KG1 (cell line): Measurements from ENCODE around the gene CSMD2.

Experiments used
- DNase-seq: peaks from one replicate; lab custom pipeline; 2025; lab: John Stamatoyannopoulos, UW

CSMD2 gene

DNA sequence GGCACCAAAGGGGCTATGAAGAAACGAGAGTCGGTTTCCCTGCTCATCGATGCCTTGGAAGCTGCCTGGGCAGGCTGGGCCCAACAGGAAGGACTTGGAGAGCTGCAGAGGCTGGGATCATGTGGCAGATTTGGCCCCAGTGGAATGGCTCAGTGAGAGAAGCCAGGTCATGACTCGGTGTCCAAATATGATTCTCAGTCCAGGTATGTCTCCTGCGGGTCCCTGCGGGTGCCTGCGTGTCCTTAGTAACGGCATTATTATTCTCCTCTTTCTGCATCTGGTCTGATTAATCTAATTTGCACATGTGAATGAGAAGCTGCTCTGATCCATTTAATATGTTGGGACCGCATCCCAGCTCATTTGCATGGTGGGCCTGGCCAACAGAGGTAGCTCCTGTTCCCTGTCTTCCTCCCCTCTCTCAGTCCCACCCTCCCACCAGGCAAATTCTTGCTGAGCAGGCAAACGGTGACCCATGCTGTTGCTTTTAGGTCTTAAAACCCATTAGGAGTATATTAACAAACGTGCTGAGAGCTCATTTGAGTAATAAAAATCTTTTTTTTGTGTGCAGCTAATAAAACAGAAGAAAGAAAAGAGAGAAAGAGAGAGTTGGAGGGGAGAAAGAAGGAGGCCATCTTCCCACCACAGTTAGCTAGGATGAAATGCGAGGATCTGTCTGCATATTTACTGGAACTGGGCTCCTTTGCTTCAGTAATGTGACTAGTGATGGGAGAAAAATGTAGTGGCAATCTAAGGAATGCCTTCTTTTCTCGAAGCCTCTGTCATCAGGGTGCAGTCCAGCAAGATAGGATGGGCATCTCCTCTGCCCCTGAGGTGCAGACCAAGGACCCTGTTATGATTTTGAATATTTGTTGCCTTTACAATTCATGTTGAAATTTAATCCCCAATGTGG is 167.6 kb downstream of the CSMD2 start:
- DNase-seq: no peak

DNA sequence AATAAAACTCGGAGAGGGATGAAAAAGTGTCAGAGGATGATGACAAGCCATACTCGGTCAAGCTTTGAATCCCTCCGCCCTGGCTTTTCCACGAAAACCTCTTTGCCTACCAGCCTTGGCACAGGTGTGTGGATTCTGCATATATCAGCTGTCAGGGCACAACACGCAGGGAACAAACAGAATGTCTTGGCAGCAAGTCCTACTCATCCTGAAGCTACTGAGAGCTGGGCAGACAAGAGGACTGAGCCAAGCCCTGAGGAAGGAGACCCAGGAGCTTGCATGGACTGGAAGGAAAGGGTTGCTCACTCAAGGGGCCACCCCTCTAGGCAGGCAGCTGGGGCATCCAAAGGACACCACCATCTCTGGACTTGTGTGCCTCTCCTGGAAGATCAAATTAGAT is 168.7 kb downstream of the CSMD2 start:
- DNase-seq: no peak

DNA sequence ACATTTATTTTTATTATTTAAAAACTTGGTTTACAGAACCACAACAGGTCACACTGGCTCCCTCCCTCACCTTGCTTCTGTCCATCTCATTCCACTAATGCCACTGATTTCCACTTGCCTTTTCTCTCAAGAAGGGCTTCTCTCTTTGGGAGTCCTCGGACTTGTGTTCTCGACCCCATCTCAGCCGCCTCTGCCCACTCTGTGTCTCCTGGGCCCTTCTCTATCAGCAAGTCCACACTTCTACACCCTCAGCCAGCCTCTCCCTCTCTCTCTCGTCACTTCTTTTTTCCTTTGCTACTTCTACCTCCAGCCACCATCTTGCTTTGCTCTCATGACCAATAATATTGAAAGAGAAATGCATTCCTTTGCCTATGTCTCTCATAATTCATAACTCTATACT is 171.7 kb downstream of the CSMD2 start:
- no peak for DNase-seq

DNA sequence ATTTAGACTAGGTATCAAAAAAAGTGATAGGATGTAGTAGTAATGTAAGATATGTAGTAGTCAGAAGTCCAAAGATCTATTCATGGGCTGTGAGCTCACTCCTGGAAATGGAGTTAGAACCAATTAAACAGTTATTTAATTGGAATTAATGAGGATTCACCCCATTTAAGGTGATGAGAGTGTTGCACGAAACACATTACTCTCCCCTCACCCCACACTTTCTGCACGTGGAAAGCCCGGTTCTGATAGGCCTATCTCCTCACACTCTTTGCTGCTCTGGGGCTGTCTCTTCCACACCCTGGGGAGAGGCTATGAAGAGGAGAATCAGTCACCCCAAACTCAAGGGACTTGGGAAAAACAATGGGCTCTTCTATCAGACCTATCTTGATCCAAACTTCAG is 174.7 kb downstream of the CSMD2 start:
- no peak for DNase-seq

DNA sequence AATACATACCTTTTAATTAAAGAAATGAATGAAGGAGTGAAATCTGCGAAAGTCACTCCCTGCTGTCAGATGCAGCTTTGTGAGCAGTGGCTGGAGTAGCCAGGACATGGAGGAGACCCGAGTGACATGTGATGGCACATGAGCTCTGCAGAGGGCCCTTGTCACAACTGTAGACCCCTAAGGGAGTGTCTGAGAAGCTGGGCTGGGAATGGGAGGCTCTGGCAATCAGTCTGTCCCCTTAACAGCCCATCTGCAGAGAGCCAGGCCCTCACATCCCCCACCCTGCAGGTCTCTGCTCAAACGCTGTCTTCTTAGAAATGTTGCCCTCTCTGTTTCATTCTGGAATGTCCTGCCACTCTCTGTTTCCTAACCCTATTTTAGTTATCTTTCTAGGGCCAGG is 176.9 kb downstream of the CSMD2 start:
- no peak for DNase-seq

DNA sequence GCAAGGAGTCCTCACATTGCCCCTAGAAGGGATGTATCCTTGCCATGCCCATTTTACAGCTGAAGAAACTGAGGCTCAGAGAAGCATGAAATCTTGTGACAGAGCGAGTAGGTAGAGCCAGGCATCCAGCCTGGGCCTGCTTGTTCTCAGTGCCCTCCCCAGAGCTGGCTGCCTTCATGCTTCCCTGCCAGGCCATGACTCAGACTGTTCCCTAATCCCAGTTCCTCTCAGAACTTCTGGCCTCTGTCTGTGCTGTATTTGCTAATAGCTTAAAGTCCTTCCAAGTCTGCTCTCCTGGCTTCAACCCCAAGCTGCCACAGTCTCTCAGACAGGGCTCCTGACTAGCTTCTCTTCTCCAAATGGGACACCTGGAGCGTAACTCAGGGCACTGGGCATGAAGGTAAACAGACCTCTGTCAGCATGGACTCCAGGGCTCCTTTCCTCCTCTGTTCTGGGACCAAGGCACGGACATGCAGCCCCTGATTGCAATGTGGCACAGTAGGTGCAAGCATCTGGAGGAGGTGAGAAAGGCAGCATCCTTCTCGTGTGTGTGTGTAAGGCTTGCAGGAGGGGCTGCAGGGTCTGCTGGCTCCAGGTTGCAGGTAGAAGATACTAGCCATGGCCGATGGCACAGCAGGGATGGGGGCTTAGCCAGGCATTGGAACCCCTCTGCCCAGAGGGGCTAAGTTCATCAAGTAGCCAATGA is 178.5 kb downstream of the CSMD2 start:
- DNase-seq: no peak

DNA sequence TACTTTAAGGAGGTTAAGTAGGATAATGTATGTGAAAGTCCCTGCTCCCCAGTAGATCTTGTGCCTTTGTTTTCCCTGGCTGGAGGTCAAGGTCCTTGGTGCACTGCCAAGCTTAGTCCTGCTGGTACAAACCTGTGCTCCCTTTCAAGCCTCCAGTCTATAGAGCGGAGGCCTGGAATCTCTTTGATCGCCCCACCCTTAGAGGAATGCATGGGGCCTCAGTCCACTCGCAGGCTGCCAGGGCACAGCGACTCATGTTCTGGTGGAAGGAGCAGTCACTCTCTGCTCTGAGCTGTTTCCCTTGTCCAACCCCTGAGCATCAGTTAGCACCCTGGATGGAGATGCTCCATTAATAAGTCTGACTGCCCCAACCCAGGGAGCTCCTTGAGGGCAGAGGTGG is 179.4 kb downstream of the CSMD2 start:
- no peak for DNase-seq

DNA sequence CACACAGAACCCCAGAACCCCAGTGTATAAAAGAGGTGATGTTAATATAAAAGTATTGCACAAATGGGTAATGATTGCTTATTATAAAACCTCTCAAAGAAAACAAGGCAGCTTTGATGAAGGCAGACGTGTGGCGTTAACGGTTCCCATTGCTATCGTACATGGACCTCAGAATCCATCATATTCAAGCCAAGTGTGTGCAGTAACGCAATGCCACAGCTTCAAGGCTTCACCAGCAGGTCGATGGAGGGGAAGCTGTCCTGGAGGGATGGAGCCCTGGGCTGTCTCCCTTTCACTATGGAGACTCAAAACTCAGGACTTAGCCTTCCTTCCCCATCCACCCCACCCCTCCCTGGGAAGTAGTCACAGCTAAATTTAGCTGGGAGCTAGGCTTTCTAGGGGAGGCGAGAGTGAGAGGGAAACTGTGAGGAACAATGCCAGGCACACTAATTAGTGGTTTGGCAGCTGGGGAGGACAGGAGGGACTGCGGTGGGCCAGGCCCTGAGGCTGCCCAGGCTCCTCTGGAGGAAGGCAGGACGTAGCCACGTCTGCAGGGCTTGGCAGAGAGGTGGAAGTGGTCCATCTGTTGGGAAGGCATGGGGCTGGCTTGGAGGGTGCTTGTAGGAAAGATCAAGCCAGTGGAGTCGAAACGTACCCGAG is 180.0 kb downstream of the CSMD2 start:
- no peak for DNase-seq

DNA sequence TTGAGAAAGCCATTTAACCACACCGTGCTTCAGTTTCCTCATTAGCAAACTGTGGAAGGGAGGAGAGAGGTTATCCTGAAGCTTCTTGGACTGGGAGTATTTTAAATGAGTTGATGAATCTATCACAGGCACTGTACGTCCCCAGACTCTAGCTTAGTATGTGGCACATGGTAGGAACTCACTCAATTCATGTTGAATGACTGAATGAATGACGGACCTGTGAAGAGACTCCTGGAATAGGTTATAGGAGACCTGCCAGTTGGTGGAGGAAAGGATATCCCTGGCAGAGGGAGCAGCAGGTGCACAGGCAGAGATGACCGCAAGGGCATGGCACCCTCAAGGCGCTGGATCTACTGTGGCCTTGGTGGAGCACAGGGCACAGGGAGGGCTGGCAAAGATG is 182.6 kb downstream of the CSMD2 start:
- DNase-seq: no peak

DNA sequence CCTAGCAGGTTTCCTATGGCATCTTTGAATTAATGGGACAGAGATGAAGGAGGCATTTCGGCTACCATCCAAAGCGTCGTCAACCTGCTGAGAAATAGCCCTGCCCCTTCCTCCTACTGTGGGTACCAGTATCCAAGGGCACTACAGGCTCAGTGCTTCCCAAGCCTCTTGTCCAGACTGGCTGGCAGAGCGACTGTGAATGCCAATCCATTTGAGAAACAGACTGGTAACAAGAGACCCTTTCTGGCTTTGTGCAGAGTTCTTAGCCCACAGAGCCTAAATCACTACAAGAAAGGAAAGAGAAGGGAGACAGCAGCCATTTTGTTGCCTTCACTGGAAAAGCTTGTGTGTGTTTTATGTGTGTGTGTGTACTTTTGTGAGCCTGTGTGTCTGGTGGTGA is 185.7 kb downstream of the CSMD2 start:
- no peak for DNase-seq

DNA sequence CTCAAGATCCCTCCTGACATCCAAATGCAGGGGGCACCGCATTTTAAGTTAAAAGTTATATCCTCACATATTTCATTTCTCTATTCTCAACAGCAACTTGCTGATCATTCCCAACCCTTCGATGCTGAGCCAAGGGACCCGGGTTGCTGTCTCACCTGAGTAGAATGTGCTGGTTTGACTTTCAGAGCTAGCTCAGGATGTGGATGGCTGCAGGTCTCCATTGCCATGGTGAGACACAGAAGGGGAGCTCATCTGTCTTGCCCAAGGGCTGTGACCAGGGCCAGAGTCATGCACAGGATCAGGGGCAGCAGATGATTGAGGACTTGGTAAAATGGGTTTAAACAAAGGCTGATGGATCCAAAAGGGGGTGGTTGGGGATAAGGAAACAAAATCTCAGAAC is 189.1 kb downstream of the CSMD2 start:
- DNase-seq: no peak

DNA sequence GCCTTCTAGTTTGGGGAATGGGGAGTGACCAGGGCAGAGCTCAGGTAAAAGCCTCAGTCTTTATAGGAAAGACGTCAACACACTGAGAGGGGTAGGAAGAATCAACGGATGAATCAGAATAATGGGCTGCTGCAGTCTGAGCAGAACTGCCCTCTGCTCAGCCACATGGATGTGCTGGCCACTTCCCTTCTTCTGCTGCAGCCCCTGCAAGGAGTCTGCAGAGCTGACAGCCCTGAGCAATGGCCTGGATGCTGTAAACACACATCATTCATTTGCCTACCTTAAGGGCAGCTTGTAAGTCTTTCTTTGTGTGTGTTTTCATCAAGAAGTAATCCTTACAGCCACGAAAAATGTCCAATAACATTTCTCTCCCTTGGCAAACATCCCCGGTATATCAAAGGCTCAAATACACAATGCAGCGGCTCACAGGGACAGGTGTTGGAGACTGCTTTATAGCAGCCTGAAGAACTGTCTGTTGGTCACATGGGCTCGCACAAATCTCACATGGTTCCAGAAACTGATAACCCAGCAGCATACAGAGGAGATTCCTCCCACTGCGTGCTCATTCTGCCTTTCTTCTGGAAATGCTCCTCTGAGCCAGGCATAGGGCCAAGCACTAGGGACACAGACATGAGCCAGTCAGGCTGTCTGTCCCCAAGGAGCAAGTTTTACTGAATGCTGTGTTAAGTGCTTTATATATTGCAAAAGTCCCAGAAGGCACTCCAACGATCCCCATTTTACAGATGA is 191.1 kb downstream of the CSMD2 start:
- DNase-seq: no peak

DNA sequence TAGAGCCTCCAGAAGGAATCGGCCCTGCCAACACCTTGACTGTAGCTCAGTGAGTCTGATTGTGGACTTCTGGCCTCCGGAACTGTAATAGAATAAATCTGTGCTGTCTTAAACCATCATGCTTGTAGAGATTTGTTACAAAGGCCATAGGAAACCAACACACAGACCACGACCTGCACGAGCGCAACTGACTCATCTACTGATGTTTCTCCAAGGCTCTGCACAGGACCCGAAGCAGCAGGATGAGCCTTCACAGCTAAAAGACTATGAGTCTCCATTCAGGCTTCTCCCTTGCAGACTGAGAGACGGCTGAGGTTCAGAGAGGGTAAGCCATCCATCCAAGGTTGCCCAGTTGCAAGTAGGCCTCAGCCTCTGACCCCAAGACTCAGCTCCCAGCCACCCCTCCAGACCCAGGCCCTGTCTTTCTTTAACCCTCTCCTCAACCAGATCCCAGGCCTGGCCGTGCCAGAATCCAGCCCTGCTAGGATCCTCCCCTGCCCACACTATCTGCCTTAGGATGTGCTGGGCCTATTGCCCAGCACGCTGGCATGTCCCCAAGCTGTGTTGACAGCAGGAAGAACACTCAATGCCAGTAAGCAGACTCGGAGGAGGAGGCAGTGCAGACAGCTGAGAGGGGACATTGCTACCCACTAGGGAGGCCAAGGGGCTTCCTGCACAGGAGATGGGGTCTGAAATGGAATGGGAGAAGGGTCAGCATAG is 192.2 kb downstream of the CSMD2 start:
- no peak for DNase-seq

DNA sequence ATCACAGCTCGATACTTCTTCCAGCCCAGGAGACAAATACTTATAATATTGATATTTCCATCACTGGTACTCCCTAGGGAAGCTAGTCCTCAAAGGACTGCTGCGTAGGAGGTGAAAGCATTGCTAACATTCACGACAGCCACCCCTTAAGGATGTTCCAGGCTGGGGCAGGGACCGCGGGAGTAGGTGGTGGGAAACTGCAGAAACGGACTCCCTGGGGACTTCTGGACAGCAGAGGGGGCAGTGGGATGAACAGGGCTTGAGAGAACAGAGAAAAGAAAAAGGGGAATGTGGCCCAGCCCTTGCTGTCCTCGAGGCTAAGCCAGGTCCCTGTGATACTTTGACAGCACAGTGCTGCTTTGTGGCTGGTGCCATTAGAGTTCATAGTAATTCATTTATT is 193.1 kb downstream of the CSMD2 start:
- DNase-seq: no peak

DNA sequence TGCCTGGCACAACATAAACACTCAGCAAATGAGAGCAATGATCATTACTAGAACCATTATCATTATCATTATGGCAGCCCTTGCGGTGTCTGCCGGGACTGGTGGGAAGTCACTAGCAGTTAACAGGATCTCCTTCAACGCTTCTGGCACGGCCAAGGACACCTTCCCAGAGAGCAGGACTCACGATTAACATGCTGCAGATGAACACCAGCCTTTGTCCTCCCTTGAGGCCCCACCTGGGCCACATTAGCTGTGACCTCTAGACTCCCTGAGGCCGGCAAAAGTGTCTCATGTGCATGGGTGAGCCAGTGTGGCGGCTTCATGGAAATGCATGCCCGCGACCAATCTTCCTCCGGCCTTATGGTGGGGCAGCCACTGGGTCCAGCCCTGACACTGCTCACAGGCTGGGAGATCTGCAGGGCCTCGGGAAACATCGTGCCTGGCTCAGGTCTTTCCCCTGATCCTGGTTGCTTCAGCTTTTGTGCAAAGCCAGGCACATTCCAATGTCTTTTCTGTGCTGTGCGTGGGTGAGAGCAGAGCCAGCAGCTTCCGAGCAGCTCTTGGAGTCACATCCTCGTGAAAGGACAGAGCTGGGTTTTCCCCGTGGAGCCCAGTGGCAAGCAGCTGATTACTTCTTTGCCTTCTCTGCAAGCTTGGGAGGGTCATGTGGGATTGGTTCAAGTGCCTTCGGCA is 193.9 kb downstream of the CSMD2 start:
- DNase-seq: no peak

DNA sequence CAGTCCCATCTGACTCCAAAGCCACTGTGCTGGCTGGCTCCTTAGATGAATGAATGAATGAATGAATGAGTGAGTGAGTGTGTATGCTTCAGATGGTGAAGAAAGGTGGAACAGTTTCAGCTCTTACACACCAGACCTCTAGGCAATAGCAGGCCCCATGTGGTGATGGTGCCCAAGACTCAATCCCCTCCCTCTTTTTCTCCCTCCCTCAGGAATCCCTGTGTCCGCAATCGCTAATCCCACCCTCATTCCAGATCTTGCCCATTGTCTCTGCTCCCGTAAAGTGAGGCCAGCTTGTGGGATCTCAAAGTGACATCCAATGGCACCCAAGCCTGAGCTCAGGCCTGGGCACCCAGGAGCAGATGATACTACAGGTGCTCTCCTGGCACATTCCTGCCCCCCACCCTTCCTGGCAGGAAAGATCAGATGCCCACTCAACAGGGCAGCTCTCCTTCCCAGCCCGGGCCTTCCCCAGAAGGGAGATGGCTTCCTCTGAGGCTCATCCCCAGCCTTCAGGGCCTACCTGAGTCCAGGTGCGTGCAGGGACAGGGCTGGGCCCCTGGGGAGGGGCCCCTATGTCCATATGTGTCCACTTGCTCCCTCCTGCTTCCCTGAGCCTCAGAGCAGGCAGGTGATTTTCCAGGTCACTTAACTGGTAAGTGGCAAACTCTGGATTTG is 194.7 kb downstream of the CSMD2 start:
- DNase-seq: no peak

DNA sequence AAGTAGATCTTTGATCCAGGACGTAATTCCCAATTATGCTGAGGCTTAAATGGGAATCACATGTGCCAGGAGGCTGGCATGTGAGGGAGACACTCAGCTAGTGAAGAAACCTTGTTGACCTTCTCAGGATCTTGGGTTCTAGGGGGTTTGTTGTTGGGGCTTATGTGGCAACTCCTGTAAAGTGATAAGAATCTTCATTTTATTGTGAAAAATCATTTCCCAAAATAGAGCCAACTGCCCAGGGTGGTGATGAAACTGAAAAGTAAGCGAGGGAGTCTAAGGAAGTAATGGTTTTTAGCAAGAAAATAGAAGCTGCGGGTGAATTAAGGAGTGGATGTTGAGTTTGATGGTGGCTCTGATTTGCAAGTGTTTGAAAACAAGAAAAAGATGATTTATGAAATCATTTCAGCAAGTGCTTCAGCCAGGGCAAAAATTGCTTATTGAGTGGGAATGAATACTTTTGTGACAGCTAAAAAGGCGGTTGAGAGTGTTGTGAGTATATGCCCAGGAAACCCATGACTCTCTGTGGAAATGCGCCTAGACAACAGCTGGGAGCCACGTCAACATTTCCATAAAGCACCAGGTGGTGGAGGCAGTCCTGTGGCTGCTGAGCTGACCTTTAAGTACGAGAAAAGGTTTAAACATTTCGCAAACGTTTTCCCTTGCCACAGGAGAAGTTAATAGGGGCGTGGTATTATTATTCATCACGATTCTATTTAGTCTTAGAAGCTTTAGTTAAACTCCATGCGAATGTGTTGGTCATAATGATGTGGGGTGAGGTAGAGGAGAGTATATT is 198.5 kb downstream of the CSMD2 start:
- no peak for DNase-seq

DNA sequence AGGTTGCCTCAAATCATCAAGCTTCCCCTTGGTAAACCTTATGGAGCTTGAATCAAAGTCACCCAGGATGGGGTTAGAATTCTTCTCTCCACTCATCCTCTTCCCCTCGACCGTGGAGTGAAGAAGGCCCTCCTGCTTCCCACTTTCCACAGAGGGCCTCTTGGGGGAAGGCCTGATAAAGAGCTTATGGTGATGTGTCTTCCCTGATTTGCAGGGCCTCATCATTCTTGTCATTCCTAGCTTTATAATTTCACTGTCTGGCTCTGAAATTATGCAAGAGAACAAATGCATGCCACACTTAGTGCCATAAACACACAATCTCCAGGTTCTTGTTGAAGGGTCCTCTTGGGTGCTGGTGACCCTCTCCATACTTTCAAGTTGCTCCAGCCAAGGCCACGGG is 199.9 kb downstream of the CSMD2 start:
- no peak for DNase-seq

DNA sequence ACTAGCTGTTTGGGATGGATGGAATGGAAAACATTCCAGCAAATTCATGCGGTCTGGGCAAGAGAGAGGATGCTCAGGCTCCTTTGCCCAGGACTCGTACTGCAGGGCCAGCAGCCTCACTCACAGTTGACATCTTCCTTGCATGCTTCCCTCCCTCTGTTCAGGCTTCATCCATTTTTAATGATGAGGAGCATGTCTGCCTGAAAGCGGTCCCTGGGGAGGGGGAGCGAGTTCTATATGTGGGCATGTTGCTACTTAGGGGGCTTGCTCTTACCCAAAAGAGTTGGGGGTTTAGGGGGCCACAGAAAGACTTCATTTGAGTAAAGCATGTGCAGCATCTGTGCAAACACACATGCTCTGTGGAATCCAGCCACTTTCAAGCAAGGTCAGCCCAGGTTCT is 203.0 kb downstream of the CSMD2 start:
- no peak for DNase-seq
